ENCODE measurements around the gene NDUFAF8.

DNA sequence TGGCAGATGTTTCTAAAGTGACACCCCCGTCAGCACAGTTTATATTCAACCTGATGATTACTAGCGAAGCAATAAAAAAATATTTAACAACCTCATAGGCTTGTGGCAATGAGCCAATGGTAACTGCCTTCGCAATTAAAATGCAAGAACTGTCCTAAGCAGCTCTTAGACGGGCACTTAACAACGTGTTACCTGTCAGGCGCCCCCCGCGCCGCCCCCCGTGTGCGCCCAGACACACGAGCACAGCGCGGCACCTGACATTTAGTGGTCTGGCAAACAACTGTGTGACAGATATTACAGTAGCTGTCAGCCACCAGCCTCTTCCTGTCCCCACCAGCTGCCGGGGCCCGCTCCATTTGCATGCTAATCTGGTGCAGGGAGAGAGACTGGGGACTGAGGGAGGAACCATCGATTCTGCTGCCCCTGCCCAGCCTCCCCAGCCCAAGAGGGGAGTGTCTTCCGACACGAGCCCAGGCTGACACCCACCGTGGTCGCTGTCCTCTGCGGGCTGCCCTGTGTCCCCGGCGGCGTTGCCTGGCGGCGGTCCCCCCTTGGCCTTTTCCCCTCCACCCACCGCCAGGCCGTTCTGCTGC, 12.7 kb downstream of the NDUFAF8 start:
- TF ChIP-seq, protein P1, sequence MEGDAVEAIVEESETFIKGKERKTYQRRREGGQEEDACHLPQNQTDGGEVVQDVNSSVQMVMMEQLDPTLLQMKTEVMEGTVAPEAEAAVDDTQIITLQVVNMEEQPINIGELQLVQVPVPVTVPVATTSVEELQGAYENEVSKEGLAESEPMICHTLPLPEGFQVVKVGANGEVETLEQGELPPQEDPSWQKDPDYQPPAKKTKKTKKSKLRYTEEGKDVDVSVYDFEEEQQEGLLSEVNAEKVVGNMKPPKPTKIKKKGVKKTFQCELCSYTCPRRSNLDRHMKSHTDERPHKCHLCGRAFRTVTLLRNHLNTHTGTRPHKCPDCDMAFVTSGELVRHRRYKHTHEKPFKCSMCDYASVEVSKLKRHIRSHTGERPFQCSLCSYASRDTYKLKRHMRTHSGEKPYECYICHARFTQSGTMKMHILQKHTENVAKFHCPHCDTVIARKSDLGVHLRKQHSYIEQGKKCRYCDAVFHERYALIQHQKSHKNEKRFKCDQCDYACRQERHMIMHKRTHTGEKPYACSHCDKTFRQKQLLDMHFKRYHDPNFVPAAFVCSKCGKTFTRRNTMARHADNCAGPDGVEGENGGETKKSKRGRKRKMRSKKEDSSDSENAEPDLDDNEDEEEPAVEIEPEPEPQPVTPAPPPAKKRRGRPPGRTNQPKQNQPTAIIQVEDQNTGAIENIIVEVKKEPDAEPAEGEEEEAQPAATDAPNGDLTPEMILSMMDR (conservative IDR thresholded peaks at IDR 0.05): no peak
- no peak for TF ChIP-seq ZFX (IDR thresholded peaks at IDR 0.05)
